NCI-H2196 (cell line): ENCODE results near the gene MCRIP1.
"Not testable (repeated sequence)": the region's sequence is repeated elsewhere in the genome, so short reads cannot be mapped to it uniquely, and the experiment has no call there.

Source experiments
- DNase-seq: peaks from one replicate; lab custom pipeline; 2025; ENCODE audit not compliant: unreplicated experiment; lab: John Stamatoyannopoulos, UW

The MCRIP1 gene

DNA sequence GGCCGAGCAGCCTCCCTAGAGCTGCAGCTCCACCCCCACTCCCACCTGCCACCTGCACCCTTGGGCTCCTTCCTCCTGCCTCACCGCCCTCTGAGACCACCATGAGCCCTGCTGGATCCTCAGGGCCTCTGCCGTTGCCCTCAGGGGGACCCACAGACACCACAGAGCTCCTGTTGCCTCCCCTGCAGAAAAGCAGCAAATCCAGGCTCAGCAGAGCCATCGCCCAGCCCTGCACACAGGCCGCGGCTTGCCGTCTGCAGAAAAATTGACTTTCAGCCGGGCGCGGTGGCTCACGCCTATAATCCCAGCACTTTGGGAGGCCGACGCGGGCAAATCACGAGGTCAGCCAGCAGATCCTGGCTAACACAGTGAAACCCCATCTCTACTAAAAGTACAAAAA is 8.8 kb upstream of the MCRIP1 start:
- no peak for DNase-seq

DNA sequence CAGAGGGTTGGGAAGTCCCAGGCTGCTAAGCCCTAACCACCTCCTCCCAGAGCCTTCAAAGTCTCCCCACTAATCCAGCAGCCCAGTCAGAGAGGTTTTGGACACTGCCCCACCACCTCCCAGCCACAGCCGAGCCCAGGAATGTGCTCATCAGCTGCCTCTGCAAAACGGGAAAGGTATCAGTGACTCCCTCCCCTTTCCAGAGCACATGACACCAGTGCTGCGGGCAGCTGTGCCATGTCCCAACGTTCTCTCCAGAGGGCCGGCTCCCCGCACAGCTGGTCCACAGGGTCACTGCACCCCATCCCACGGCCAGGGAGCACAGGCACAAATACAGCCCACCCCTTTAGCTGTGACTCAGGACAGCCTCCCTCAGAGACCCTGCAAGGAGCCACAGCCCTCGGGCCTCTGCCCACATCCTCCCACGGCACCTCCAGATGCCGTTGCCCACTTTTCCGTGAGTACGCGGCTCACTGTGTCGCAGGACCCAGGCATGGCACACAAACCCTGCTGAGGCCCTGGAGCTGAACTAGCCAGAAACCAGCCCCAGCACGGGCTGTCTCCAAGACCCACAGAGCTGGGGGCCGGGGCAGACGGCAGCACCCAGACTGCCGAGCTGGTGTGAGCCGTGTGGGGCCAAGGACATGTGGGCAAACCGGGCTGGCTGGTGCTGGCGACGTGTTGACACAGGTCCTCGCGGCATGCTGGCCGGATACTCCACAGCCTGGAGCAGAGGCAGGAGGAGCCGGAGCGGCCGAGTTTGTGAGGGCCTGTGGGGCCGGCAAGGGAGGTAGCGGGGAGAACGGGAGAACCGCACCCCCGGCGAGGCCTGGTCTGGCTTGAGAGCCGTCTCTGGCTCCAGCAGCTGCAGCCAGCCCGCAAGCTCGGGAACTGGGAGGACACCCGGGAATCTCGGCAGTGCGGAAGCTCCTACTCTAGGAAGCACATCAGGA is 8.0 kb upstream of the MCRIP1 start:
- no peak for DNase-seq

DNA sequence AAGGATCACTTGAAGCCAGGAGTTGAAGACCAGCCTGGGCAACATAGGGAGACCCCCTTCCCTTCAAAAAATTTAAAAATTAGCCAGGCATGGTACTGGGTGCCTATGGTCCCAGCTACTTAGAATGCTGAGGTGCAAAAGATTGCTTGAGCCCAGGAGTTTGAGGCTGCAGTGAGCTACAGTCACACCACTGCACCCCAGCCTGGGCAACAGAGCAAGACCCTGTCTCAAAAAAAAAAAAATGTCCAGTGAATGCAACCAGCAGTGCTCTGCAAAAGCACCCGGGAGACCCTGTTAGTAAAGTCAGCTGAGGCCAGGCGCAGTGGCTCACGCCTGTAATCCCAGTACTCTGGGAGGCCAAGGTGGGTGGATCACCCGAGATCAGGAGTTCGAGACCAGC is 7.0 kb upstream of the MCRIP1 start:
- not testable (repeated sequence) for DNase-seq

DNA sequence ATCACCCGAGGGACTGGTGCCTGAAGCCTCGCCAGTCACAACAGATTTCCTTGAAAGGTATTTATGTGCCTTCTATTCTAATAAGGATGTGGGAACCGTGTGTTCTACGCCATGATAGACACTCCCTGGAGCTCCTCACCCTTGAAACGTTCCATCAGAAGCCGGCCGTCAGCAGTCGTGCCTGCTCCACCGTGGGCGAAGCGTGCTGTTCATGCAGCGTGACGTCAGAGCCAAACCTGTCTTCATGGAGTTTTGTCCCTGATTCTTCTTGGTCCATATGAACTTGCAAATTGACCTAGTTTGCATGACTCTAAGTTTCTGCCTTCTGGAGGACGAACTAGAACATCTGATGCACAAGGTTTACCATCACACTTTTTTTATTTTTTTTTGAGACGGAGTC is 6.2 kb upstream of the MCRIP1 start:
- DNase-seq: no peak

DNA sequence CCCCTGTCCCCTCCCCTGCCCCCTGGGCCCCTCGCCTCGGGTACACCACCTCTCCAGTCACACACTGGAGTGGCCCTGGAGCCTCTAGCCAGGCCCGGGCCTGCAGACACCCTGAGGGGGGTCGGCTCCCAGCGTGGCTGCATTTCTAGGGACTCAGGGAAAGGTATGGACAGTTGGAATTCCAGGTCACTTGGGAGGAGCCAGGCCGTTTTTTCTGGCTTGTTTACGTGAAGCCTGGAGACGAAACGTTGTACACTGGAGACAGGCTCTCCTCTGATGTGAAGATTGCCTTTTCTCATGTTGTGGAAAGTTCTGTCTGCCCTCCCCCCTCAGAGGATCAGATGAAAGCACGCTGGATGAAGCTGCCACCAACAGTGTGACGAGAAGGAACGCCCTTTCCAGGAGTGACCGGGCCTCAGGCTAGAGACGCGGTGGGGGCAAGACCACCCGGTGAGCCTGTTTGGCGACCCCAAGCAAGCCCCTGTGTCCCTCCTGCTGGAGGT is 5.7 kb upstream of the MCRIP1 start:
- no peak for DNase-seq

DNA sequence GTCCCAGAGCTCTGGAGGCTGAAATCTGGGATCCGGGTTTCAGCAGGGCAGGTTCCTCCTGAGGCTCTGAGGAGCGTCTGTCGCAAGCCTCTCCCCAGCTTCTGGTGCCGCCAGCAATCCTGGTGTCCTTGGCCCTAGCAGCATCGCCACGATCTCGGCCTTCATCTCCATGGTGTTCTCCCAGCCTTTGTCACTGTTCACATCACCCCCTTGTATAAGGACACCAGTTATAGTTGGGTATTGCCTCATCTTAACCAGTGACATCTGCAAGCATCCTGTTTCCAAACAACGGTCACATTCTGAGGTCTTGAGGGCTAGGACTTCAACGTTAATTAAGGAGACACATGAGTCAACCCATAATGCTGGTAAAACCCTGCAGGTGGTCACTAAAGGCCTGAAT is 4.5 kb upstream of the MCRIP1 start:
- no peak for DNase-seq

DNA sequence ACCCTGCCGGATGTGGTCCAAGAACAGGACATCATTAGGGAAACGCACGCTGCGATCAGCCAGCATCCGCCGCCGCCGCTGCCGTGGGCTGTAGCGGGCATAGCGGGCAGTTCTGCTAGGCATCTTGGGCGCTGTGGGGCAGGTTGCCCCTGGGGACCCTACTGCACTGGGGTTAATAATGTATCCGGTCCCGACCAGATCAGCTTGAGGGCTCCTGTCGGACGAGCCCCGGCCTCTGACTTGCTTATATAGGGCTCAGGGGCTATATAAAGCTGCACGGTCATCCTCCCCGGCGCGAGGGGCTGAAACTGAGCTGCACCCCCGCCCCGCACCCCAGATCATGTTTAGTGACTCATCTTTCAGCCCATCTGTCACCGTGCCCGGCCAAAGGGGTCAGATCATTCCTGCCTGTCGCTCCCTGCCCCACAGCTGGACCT is 1.8 kb upstream of the MCRIP1 start, which contains the start of gene PPP1R27:
Gene PPP1R27, minus strand, starts transcription at position 220 of the 437 bp plus-strand sequence. Its CDS starts 97 bp downstream, at position 123.
- no peak for DNase-seq

DNA sequence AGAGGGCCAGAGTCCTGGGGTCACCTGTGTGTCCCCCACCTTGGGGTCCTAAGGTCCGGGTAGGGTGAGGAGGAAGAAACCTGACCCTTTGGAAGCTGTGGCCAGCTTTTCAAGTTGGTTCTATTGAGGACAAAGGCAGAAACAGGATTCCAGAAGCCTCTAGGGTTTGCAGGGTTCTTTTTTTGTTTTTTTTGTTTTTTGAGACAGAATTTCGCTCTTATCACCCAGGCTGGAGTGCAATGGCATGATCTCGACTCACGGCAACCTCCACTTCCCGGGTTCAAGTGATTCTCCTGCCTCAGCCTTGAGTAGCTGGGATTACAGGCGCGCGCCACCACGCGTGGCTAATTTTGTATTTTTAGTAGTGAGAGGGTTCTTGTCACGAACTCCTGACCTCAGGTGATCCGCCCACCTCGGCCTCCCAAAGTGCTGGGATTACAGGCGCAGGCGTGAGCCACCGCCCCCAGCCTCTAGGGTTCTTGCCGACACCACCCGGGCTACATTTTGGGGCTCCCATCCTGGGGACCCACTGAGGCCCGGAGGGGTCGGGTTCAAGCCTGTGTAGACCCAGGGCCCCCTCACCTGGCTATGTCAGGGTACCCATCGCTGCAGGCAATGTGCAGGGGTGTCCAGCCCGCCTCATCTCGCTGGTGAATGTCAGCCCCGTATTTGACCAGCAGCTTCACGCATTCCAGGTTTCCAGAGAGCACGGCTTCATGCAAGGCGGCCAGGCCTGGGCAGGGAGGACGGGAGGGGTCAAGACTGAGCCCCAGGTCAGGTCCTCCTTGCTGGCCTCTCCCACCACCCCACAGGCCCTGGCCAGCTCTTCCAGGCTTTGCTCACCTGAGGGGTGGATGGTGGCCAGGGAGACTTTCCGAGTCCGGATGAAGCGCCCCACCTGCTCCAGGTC is 1.1 kb upstream of the MCRIP1 start:
- DNase-seq: no peak

DNA sequence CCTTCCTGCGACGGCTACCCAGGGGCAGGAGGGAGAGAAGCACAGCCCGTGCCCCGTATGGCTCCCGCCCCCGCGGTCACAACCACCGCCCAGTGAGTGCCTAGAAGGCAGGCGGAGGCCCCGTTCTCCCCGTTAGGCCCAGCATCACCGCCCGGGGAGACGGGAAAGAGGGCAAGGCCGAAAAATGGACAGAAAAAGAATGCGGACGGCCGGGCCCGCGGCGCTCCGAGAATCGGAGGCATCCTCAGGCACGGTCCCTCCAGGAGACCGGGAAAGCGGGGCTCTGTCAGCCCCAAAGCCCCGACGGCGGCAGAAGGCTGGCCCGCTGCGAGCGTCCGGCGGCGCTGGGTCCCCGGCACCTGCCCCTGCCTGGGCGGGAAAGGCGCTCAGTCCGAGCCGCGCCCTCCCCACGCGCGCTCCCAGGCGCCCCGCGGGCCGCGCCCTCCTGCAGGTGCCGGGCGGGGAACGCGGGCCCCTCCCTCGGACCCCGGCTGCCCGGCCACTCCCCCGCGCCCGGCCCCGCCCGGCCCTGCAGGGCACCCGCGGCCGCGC is 407 bp downstream of the MCRIP1 start:
- no peak for DNase-seq

DNA sequence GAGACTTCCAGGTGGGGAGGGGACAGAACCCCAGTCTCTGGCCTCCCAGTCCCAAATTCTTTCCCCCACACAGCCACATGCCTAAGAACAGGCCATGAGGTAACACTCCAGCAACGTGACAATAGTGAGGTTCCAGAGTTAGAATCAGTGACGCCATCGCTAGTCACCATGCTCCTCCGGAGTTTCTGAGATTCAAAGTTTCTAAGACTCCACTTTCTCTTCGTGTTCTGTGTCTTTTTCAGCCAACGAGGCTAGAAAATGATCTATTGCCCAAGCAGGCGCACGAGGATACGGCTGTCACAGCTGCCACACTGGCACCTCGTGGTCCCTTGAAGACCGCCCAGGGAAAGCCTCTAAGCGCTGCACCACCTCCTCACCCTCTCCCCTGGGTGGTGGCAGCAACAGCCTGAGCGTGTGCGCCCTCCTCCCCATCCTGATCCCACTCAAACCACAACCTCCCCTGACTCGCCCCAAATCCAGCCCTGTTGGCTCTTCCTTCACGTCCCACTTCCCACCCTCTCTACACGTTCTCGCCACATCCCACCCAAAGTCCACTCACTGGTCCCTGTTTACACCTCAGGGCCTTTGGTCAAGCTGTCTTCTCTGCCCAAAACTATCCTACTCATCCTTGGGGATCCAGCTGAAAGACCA is 1.0 kb downstream of the MCRIP1 start:
- no peak for DNase-seq

DNA sequence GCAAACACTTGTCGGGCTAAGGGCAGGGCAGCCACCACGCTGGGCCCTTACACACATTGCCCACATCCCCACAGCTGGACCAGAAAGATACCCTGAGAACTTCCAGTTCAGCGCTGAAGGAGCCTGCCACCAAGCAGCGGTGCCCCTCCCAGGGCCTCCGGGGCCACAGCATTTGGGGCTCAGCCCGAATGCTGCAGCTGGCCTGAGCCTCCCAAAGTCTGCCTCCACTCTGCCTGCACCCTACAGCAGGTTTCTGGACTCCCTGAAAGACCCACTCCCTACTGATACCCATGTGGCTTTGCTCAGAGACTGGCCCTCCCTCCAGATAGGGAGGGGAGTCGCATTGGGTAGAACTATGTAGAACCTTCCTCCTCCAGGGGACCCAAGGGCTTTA is 1.5 kb downstream of the MCRIP1 start:
- DNase-seq: no peak

DNA sequence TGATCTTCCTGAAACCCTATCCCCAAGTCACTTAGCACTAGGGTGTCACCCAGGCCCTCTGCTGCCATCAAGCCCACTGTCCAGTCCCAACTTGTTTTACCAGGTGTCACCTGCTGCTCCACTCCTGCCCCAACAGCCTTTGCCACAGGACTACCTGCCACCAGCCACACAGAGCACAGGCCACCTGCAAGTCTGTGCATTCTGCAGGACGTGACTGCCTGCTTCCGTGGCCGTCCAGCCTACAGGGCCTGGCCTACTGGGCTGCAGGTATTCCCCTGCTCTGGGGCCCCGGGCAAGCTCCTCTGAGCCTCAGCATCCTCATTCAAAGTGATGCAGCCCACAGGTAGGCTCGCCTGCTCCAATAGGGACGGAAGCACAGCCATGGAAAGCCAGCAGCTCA is 3.2 kb downstream of the MCRIP1 start:
- no peak for DNase-seq

DNA sequence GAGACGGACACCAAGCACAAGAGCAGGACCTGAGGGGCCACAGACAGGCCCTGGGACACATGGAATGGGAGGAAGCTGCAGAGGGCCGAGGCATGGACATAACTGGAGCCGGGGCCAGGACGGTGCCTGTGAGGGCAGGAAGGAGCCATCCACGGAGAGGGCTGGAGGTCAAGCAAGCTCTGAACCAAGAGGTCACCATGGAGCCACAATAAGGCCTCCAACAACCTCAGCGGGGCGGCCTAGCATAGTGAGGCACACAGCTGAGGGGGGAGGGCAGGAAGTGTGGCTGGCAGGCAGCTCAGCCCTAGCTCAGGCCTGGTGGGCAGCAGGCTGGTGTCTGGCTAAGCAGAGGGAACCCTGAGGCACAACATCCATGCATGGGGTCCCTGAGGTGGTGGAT is 4.4 kb downstream of the MCRIP1 start:
- DNase-seq: no peak

DNA sequence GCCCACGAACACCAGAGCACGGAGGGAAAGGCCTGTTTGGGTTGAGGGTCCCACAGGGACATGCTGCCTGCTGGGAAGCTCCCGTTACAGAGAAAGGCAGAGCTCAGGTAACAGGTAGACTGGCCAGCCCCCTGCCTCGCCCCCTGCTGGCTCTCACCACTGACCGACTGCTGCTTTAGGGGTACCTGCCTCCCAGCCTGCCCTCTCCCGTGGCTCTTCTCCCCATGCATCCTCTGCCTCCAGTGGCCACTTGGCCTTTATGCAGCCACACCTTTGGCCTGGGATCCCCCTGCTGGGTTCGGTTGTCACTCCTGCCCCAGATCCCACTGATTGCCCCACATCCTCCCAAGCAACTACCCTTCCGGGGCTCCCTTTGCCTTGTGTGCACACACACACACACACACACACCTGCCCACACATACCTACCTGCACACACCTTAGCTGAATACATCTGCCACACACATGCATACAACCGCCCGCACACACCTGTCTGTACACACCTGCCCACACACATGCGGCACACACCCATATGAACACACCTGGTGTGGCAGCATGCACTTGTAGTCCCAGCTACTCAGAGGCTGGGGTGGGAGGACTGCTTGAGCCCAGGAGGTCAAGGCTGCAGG is 7.1 kb downstream of the MCRIP1 start:
- no peak for DNase-seq

DNA sequence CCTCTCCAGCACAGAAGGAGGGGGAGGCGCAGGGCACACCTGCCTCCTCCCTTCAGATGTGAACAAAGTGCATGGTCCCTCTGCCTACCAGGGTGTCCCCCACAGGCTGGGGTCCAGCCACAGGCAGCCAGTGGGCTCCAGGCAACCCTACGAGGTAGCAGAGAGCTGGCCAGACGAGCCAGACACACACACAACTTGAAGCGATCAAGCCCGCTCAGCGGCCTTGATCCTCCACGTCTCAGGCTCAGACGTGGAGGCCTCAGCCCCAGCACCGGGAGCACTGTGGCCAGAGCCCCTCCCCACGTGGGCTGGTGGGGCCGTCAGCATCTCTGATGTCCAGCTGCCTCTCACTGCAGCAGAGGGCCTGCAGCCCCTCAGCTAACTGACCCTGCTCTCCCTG is 8.5 kb downstream of the MCRIP1 start:
- no peak for DNase-seq

DNA sequence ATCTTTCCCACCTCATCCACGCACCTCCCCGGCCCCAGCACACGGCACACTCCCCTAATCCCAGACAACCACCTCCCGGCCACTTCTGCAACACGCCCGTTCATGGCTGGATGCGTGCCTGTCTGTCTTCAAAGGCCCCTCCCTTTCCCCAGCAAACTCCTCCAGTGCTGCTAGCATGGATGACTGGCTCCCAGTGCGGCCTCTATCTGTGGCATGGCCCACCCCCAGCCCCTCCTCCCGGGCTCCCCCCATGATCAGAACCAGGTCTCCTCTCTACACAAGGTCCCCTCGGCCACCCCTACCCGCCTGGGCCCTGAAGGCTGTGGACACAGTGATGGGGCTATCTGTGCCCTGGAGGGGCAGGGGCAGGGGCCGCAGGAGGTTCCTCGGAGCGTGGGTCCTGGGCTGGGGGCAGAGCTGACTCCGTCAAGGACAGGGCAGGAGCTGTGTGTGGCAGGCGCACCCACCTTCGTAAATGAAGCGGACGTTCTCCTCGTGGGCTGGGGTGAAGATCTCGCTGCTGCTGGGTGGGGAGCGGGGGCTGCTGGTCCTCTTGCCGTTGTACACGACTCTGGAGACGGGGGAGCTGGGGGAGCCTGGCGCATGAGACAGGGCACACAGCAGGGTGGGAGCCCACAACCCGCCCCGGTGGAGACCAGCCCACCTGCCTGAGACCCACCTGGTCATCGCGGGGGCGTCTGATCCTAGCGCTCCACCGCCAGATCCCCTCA is 9.1 kb downstream of the MCRIP1 start:
- DNase-seq: no peak

DNA sequence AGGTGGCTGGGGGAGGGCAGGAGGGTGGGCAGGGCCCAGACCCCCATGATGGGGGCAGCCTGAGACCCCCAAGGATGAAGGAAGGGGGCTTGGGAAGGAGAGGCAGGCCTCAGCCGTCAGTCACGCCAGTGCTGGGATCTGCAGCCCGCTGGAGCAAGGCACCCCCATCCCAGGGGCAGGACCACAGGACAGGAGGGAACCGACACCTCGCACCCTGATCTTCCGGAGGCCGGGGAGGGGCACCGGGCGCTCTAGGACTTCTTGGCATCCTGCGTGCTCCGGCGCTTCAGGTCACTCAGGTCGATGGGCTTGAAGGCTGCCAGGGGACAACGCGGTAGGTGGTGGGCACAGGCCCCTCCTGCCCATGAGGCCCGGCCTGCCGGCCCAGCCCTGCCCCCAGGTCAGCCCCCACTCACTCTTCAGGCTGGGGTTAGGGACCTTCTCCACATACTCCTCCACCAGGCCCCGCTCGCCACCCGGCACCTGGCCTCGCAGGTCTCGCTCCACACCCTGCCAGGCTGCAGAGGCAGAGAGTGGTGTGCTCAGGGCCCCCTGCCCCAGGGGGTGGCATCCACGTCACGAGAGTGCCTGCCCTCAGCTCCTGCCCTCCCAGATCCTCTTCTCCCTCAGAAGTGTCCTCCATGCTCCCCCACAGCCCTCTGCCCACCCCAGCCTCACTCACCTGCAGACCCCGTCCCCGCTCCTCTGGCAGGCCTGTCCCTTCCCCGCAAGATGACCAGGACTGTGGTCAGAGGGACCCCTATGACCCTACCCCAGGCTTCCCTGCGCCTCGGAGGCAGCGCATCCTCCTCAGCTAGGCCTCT is 9.9 kb downstream of the MCRIP1 start:
- DNase-seq: no peak

DNA sequence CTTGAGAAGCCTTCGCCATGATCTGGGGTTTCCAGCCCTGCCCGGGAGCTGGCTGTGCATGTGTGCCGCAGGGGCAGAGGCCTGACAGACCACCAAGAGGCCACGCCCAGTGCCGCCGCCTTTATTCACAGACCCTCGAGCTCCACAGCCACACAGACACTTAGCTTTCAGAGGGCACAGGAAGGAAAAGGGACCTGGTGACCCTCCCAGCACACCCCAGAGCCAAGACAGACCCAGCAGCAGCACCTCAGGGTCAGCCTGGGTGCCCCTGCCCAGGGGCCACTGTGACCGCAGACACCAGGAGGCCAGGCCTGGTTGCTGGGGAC is 10.8 kb downstream of the MCRIP1 start:
- DNase-seq: no peak
